HEK293T (cell line): ENCODE data around the gene CBX5.

Experiments used
- ARNT ChIP-seq: fragments of 450-650 bp; IDR thresholded peaks from 2 replicates; pipeline ENCODE4 v1.6.1; 2017; ENCODE audit warnings: mild to moderate bottlenecking
- ELF4 ChIP-seq: fragments of 450-650 bp; IDR thresholded peaks from 2 replicates; pipeline ENCODE4 v1.6.1; 2017; ENCODE audit warnings: antibody characterized with exemption
- FOXK2 ChIP-seq: fragments of 450-650 bp; IDR thresholded peaks from 2 replicates; pipeline ENCODE4 v1.6.1; 2016; ENCODE audit warnings: mild to moderate bottlenecking
- LEF1 ChIP-seq: fragments of 450-650 bp; IDR thresholded peaks from 2 replicates; pipeline ENCODE4 v1.6.1; 2017; ENCODE audit warnings: mild to moderate bottlenecking, borderline replicate concordance
- NFRKB ChIP-seq: fragments of 450-650 bp; IDR thresholded peaks from 2 replicates; pipeline ENCODE4 v1.6.1; 2016; ENCODE audit warnings: mild to moderate bottlenecking, moderate library complexity
- SP1 ChIP-seq: fragments of 450-650 bp; IDR thresholded peaks from 2 replicates; pipeline ENCODE4 v1.6.1; 2017

GRCh38 chr12:54280468-54281260 lies 742 bp upstream of the CBX5 start, which contains the start of gene HNRNPA1:
- TF ChIP-seq ELF4 (peak; percentile 91), NFRKB (peak; percentile 92), ARNT (no peak), SP1 (no peak), LEF1 (no peak), FOXK2 (no peak)
